HUES48 (cell line): Measurements from ENCODE around the gene TRPM4.
A peak's percentile ranks its signal among the peaks of the same experiment; 100 is the strongest.

Source experiments
- H3K27ac ChIP-seq: one replicate; pipeline ENCODE4 v1.7.0; 2013; ENCODE audit warnings: low read depth, low read length, inconsistent platforms
- H3K27me3 ChIP-seq: 2 replicates; pipeline ENCODE4 v1.6.1; 2013; ENCODE audit warnings: mild to moderate bottlenecking, low read length; ENCODE audit not compliant: control insufficient read depth, insufficient read depth
- H3K36me3 ChIP-seq: 2 replicates; pipeline ENCODE4 v1.6.1; 2013; ENCODE audit warnings: low read length; ENCODE audit not compliant: control insufficient read depth, insufficient read depth
- H3K4me1 ChIP-seq: 2 replicates; pipeline ENCODE4 v1.6.1; 2013; ENCODE audit warnings: mild to moderate bottlenecking, low read length; ENCODE audit not compliant: control insufficient read depth, insufficient read depth
- H3K4me3 ChIP-seq: 2 replicates; pipeline ENCODE4 v1.5.1; 2013; ENCODE audit warnings: mild to moderate bottlenecking, low read depth, low read length
- H3K9ac ChIP-seq: 2 replicates; pipeline ENCODE4 v1.6.1; 2013; ENCODE audit warnings: mild to moderate bottlenecking, low read depth, low read length, moderate library complexity
- H3K9me3 ChIP-seq: 2 replicates; pipeline ENCODE4 v1.6.1; 2013; ENCODE audit warnings: low read length; ENCODE audit not compliant: control insufficient read depth, insufficient read depth

The TRPM4 gene

DNA sequence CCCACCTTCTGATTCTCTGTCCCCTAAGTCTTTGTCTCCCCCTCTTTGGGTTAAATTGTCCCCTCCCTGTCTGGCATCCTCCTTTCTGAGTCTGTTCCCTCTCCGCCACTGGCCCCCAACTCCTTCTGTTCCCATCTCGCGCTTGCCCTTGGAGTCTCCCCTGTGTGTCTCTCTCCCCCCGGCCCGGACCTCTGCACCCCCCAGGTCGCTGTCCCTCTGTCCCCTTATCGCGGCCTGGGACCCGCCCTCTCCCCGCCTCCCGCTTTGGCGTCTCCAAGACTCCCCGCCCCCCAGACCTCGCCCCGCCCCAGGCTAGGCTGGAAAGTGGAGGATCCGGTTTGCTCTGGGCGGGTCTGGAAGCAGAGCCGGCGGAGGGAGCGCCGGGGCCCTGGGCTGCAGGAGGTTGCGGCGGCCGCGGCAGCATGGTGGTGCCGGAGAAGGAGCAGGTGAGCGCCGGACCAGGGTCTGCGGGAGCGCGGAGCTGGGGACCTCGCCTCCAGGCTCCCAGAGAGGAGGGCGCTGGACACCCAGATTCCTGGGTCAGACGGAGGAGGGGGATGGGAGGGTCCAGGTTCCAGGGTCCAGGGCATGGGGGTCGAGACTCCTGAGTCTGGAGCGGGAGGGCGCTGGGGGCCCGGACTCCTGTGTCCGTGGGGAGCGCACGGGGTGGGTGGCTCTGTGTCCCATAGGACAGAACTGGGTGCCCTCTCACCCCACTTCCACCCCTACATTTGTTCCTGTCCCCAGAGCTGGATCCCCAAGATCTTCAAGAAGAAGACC lies at the start of gene TRPM4:
Gene TRPM4 (plus strand): TSS at position 348 of the 780 bp plus-strand sequence. CDS start 75 bp downstream, at position 423.
- peak within 1 kb of the TSS; percentile 73 for H3K9ac ChIP-seq
- H3K27ac ChIP-seq, result peak within 1 kb of the TSS; percentile 64
- peak within 1 kb of the TSS; percentile 82 for H3K4me3 ChIP-seq
- H3K4me1 ChIP-seq, result peaks cover 9% of the 10 kb centered on the region; the same call in 1 of the 2 replicates
- no peaks in the 10 kb centered on the region for H3K36me3 ChIP-seq
- H3K27me3 ChIP-seq, result peaks cover 26% of the 10 kb centered on the region
- no peaks in the 10 kb centered on the region for H3K9me3 ChIP-seq

DNA sequence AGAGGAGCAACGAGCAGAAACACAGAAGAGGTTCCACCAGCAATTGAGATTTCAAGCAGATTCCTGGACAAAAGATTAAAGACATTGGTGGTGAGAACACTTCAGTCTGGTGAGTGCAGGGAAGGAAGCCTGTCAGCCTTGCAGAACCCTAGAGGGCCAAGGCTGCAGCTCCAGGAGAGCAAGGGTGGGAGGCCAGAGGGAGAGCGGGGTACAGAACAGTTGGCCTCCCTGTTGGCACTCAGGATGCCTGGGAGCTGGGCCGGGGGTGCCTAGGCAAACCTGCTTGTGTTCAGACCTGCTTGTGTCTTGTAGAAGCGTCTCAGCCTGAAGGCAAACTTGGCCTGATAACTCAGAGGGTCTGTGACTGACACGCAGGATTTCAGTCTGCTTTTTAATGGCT lies 48.5 kb upstream of the TRPM4 start:
- no peaks in the 10 kb centered on the region for H3K27me3 ChIP-seq
- peak overlapping the region; percentile 42 for H3K27ac ChIP-seq
- no peaks in the 10 kb centered on the region for H3K4me1 ChIP-seq
- H3K9ac ChIP-seq, result no peak overlapping the region
- H3K9me3 ChIP-seq, result no peaks in the 10 kb centered on the region
- no peak overlapping the region for H3K4me3 ChIP-seq
- H3K36me3 ChIP-seq, result peaks cover 56% of the 10 kb centered on the region

DNA sequence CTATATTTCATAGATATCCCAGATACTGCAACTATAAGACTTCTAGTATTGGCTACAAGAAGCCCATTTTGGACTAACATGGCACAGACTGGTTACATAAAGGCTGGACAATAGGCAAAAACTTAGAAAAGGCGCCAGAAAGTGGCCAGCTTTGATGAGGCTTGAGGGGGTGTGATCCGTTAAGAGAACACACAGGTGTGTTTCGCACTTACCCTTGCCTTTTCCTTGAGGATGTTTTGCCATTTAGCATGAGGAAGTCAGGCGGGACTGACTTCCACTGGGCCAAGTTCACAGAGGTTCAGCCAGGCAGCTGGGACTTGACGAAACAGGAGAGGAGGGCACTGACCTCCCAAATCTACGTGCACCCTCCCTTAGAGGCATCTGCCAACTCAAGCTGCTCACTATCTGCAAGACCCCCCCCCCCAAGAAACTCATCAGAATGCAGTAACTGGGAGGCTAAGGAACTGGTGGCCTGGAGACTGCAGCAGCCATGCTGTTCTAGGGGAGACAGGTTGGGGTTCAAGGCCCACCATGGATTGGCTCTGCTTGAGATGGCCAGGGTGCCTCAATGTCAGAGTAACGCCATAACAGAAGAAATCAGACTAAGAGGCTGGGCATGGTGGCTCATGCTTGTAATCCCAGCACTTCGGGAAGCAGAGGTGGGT lies 47.9 kb upstream of the TRPM4 start:
- Histone ChIP-seq H3K27me3 (no peaks in the 10 kb centered on the region), H3K9me3 (no peaks in the 10 kb centered on the region), H3K36me3 (peaks cover 49% of the 10 kb centered on the region), H3K9ac (no peak overlapping the region), H3K4me1 (no peaks in the 10 kb centered on the region), H3K27ac (no peak overlapping the region), H3K4me3 (no peak overlapping the region)

DNA sequence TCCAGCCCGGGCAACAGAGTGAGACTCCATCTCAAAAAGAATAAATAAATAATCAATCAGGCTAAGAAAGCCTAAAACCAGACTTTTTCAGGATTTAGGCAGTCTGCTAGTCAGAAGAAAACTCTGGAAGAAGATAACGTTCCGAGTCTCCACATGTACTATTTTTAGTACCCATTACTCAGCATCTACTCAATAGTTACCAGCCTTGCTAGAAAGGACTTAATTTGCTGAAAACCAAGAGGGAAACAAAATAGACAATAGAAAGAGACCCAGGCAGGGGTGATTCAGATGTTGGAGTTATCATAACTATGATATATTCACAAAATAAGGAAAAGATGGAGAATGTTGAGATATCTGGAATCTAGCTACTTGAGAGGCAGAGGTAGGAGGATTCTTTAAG lies 47.0 kb upstream of the TRPM4 start:
- H3K9ac ChIP-seq, result no peak overlapping the region
- H3K4me3 ChIP-seq, result no peak overlapping the region
- no peak overlapping the region for H3K27ac ChIP-seq
- H3K27me3 ChIP-seq, result peaks cover 4% of the 10 kb centered on the region
- H3K36me3 ChIP-seq, result peaks cover 42% of the 10 kb centered on the region
- no peaks in the 10 kb centered on the region for H3K4me1 ChIP-seq
- H3K9me3 ChIP-seq, result no peaks in the 10 kb centered on the region

DNA sequence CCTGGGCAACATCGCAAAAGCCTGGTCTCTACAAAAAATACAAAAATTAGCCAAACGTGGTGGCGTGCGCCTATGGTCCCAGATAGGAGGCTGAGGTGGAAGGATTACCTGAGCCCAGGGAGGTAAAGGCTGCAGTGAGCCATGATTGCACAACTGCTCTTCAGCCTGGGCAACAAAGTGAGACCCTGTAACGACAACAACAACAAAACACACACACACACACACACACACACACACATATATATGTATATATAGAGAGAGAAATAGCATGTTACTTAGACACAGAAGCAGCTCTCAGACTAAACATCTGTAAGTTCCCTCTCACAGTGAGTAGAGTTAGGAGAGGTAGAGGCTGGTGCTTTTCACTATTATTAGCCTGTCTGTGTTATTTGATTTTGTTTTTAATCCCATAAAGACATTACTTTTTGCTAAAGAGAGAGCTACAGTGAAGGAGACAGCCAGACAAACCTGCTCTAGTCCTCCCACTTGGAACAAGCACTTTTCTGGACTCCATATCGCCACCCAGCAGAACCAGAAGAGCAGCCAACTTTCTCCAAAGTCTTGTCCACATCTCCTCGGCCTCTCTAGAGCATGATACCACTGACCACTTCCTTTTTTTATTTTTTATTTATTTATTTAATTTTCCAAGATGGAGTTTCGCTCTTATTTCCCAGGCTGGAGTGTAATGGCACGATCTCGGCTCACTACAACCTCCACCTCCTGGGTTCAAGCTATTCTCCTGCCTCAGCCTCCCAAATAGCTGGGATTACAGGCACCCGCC lies 46.2 kb upstream of the TRPM4 start:
- no peaks in the 10 kb centered on the region for H3K9me3 ChIP-seq
- H3K27me3 ChIP-seq, result peaks cover 4% of the 10 kb centered on the region
- no peak overlapping the region for H3K9ac ChIP-seq
- no peak overlapping the region for H3K27ac ChIP-seq
- H3K36me3 ChIP-seq, result peaks cover 33% of the 10 kb centered on the region
- no peak overlapping the region for H3K4me3 ChIP-seq
- H3K4me1 ChIP-seq, result no peaks in the 10 kb centered on the region

DNA sequence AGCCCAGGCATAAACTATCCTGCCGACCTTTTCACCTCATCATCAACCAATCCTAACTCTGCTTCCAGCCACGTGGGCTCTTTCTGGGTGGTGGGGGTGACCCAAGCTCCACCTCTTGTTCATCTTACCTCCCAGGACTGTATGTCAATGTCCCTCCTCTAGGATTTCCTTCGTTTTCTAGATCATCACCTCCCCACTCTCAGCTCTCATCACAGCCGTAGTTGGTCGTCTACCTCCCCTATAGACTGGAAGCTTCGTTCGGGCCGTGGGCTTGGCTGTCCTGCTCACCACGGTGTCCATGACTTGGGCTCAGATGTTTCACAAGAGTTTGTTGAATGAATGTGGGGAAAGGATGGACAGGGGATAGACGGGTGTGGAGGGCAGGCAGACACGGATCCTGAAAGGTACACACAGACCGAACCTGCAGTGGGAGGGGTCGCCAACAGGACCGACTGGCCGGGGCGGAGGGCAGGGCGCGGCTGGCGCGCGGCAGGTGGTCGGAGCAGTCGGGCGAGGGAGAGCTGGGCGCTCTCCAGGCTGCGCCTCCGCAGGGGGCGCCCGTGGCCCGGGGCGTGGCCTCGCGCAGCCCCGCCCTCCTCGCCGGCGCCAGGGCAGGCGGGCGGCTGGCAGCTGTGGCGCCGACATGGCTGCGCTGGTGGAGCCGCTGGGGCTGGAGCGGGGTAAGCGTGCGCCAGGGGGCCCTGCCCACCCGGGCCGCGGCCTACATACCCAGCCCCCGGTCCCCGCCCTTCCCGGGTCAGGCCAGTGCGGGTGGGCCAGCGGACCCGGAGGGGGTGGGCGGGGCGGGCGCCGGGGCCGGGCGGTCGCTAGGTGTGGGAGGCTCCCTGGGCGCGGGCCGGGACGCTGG lies 43.6 kb upstream of the TRPM4 start, which contains the start of gene LIN7B:
Gene LIN7B (plus strand): TSS at position 609 of the 868 bp plus-strand sequence. CDS start 35 bp downstream, at position 644.
- Histone ChIP-seq H3K27me3 (peaks cover 4% of the 10 kb centered on the region), H3K4me1 (peaks cover 8% of the 10 kb centered on the region), H3K4me3 (peak within 1 kb of the TSS; percentile 58), H3K9ac (no peak within 1 kb of the TSS), H3K27ac (peak within 1 kb of the TSS; percentile 50), H3K36me3 (peaks cover 8% of the 10 kb centered on the region), H3K9me3 (no peaks in the 10 kb centered on the region)

DNA sequence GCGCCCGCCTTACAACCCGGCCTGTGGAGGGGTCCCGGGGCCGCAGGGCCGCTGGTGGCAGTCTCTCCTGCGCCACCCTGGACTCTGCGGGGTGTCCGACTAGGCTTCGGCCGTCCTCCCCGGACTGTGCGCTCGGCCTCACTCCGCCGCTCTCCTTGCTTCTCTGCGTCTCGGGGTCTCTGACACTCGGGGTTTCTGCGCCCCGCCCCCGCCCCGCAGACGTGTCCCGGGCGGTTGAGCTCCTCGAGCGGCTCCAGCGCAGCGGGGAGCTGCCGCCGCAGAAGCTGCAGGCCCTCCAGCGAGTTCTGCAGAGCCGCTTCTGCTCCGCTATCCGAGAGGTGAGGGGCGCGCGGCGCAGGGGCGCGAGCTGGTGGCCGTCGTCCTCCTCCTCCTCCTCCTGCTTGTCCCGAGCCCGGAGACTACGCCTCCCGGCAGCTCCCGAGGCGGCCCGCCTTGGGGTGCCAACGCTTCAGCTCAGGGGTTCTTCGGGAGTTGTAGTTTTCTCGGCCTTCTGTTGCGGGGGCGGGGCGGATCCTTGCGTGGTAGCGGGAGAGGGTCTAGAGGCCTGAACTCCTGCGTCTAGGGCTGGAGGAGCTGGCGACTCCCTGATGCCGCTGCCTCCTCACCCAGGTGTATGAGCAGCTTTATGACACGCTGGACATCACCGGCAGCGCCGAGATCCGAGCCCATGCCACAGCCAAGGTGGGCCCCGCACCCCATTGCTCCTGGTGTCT lies 42.8 kb upstream of the TRPM4 start:
- Histone ChIP-seq H3K4me3 (peak overlapping the region; percentile 58), H3K36me3 (no peaks in the 10 kb centered on the region), H3K9ac (no peak overlapping the region), H3K27me3 (peaks cover 6% of the 10 kb centered on the region), H3K9me3 (no peaks in the 10 kb centered on the region), H3K4me1 (peaks cover 8% of the 10 kb centered on the region), H3K27ac (peak overlapping the region; percentile 50)

DNA sequence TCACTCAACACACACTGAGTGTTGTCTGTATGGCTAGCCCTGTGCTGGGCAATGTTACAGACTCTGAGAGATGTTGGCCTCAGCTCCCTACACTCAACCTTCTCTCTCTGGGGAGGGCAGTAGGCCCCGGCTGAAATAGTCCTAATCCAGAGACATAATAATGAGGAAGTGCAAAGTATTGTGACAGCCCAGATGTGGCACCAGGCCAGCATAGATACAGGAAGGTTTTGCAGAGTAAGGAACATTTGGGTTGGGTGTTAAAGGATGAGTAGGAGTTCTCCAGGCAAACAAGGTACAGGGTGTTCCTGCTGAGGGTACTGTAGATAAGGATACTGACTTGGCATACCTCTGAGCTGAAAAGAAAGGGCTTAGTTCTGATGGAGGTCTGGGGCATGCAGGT lies 41.0 kb upstream of the TRPM4 start:
- Histone ChIP-seq H3K27ac (no peak overlapping the region), H3K4me1 (peaks cover 8% of the 10 kb centered on the region), H3K27me3 (peaks cover 20% of the 10 kb centered on the region), H3K4me3 (no peak overlapping the region), H3K9ac (no peak overlapping the region), H3K9me3 (no peaks in the 10 kb centered on the region), H3K36me3 (no peaks in the 10 kb centered on the region)

DNA sequence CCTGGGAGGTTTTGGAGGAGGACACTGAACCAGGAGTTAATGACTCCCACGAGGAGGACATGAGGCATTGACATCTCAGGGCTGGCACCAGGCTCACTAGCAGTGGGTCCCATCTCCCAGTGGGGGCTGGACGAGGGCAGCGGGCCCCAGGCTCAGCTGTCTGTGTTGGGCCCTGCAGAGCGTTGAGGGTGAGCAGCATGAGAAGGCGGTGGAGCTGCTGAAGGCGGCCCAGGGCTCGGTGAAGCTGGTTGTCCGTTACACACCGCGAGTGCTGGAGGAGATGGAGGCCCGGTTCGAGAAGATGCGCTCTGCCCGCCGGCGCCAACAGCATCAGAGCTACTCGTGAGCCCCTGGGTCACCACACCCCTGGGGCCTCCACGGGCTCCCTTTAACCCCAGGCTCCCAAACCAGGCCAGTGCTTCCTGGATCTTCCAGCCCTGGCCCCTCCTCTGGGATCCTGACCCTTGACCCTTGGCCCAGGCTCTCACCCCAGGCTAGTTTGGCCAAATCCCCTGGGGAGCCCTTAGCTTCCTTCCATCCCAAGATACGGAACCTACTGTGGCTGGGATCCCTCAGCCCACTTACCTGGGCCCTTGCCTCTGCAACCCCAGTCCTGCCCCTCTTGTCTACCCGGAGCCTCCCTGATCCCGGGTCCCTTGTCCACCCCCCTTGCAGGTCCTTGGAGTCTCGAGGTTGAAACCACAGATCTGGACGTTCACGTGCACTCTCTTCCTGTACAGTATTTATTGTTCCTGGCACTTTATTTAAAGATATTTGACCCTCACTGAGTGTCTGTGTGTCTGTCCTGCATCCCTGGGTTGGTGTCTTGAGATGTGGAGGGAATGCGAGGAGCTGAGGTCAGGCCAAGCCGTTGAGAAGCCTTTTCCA lies 39.7 kb upstream of the TRPM4 start:
- Histone ChIP-seq H3K9ac (peak overlapping the region; percentile 94; the same call in 1 of the 2 replicates), H3K27me3 (peaks cover 20% of the 10 kb centered on the region), H3K9me3 (no peaks in the 10 kb centered on the region), H3K4me3 (peak overlapping the region; percentile 94), H3K27ac (peak overlapping the region; percentile 95), H3K4me1 (peaks cover 8% of the 10 kb centered on the region), H3K36me3 (no peaks in the 10 kb centered on the region)
